ENCODE results near the gene PLCB4. TPM values are rescaled to one million over a fixed set of nuclear protein-coding genes. Genes with fewer than 3 reads are reported as not detected.
A peak's percentile ranks its signal among the peaks of the same experiment; 100 is the strongest.

The PLCB4 gene
- polyA plus RNA-seq, 1 of the 3 experiments (the other 2 are of a cell fraction) = 5.5 TPM

DNA sequence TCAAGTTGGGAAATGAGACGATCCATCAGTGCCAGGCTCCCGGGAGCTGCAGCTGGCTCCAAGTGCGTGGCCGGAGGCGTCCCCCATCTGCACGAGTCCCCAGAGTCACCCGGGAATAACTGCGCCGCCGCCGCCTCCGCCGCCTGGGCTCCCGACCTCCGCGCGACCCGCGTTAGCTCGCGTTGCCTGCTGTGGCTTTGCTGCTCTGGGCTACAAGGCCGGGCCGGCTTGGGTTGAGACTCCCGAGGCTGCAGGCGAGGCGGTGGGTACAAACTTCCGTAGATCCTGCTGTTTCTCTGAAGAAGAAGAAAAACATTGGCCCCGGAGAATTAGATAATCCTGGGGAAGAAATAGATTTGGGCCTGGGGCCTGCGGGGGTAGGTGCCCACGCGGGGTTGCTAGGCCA, 438.1 kb downstream of the PLCB4 start:
- H3K36me3 ChIP-seq (replicated peaks in 1 of 2; ENCODE audit: control insufficient read depth in 1 of 2, insufficient read depth in 2 of 2, low read length in 1 of 2) = no peaks in the 10 kb centered on the region

DNA sequence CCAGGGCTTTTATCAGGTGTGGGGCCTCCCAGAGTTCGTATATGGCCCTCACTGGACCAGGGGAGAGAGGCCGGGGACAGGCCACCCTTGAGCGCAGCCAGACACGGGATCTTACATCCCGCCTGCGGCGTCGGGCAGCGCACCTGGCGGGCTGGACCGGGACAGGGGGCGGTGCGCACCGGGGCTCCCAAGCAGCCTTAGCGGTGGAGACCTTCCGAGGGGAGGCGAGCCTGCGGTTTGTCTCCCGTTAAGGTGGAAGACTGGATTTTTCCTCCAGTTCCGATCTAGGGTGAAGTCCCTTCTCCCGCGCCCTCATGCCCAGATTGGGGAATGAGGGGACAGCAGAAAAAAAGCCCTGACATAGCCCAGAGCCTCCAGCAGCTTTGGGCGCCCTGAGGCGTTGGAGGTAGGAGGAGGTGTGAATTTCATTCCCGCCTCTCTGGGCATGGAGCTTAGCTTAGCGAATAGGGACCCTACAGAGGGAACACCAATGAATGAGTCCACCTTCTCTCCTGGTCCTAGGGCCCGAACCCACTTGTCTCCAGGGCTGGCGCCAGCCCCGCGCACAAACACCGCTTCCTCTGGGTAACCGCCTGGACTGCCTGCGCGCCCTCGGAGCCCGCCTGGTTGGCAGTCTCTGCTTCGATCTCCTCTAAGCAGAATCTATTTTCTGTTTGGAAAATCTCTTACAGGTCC, 438.8 kb downstream of the PLCB4 start:
- H3K9me2 ChIP-seq = no peaks in the 10 kb centered on the region
- TF ChIP-seq, protein P1, sequence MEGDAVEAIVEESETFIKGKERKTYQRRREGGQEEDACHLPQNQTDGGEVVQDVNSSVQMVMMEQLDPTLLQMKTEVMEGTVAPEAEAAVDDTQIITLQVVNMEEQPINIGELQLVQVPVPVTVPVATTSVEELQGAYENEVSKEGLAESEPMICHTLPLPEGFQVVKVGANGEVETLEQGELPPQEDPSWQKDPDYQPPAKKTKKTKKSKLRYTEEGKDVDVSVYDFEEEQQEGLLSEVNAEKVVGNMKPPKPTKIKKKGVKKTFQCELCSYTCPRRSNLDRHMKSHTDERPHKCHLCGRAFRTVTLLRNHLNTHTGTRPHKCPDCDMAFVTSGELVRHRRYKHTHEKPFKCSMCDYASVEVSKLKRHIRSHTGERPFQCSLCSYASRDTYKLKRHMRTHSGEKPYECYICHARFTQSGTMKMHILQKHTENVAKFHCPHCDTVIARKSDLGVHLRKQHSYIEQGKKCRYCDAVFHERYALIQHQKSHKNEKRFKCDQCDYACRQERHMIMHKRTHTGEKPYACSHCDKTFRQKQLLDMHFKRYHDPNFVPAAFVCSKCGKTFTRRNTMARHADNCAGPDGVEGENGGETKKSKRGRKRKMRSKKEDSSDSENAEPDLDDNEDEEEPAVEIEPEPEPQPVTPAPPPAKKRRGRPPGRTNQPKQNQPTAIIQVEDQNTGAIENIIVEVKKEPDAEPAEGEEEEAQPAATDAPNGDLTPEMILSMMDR (IDR thresholded peaks at IDR 0.05) = no peak
- TF ChIP-seq, protein P2, sequence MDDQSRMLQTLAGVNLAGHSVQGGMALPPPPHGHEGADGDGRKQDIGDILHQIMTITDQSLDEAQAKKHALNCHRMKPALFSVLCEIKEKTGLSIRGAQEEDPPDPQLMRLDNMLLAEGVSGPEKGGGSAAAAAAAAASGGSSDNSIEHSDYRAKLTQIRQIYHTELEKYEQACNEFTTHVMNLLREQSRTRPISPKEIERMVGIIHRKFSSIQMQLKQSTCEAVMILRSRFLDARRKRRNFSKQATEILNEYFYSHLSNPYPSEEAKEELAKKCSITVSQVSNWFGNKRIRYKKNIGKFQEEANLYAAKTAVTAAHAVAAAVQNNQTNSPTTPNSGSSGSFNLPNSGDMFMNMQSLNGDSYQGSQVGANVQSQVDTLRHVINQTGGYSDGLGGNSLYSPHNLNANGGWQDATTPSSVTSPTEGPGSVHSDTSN (IDR thresholded peaks at IDR 0.05) = no peak
- TF ChIP-seq NRF1 (IDR thresholded peaks at IDR 0.05; ENCODE audit: low read depth, low read length) = no peak
- no peak for TF ChIP-seq NFIC (IDR thresholded peaks at IDR 0.05; ENCODE audit: borderline replicate concordance)
- no peak for TF ChIP-seq TCF12 (IDR thresholded peaks at IDR 0.05)
- TF ChIP-seq GABPA (IDR thresholded peaks at IDR 0.05; ENCODE audit: low read depth) = no peak
- TF ChIP-seq TAF1 (IDR thresholded peaks at IDR 0.05; ENCODE audit: borderline replicate concordance, low read depth, low read length) = no peak
- no peak for TF ChIP-seq RCOR1 (IDR thresholded peaks at IDR 0.05; ENCODE audit: low read length)
- no peak for TF ChIP-seq SMC3 (IDR thresholded peaks at IDR 0.05; ENCODE audit: low read depth, low read length)

More for the DNA sequence above, 438.1 kb downstream of the PLCB4 start:
- Histone ChIP-seq H3F3A (replicated peaks; ENCODE audit: insufficient read depth) (no peaks in the 10 kb centered on the region), H3K9me3 (no peaks in the 10 kb centered on the region), H2AFZ (ENCODE audit: low read depth) (no peak overlapping the region), H3K4me2 (no peak overlapping the region), H3K4me3 (ENCODE audit: low read depth in 2 of 2, low read length in 1 of 2) (no peak overlapping the region), H3K9ac (no peak overlapping the region), H3K4me1 (ENCODE audit: control insufficient read depth in 1 of 2, insufficient read depth in 2 of 2, low read depth in 1 of 2, low read length in 1 of 2) (no peaks in the 10 kb centered on the region), H3K9me2 (no peaks in the 10 kb centered on the region), H3K27me3 (ENCODE audit: insufficient read depth) (no peaks in the 10 kb centered on the region), H4K20me1 (ENCODE audit: insufficient read depth) (no peaks in the 10 kb centered on the region), H3K27ac (ENCODE audit: low read depth in 2 of 2, low read length in 1 of 2) (no peak overlapping the region), H3K79me2 (ENCODE audit: insufficient read depth) (no peaks in the 10 kb centered on the region)
- TF ChIP-seq, protein P3, sequence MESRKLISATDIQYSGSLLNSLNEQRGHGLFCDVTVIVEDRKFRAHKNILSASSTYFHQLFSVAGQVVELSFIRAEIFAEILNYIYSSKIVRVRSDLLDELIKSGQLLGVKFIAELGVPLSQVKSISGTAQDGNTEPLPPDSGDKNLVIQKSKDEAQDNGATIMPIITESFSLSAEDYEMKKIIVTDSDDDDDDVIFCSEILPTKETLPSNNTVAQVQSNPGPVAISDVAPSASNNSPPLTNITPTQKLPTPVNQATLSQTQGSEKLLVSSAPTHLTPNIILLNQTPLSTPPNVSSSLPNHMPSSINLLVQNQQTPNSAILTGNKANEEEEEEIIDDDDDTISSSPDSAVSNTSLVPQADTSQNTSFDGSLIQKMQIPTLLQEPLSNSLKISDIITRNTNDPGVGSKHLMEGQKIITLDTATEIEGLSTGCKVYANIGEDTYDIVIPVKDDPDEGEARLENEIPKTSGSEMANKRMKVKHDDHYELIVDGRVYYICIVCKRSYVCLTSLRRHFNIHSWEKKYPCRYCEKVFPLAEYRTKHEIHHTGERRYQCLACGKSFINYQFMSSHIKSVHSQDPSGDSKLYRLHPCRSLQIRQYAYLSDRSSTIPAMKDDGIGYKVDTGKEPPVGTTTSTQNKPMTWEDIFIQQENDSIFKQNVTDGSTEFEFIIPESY (IDR thresholded peaks at IDR 0.05; ENCODE audit: borderline replicate concordance, low read depth) = no peak
- no peak for TF ChIP-seq RXRA (IDR thresholded peaks at IDR 0.05; ENCODE audit: borderline replicate concordance, low read depth)
- no peak for TF ChIP-seq GATA2 (CRISPR knock-in tag; IDR thresholded peaks at IDR 0.05)
- no peak for TF ChIP-seq EP300 (IDR thresholded peaks at IDR 0.05; ENCODE audit: borderline replicate concordance in 1 of 2, low read depth in 1 of 2, low read length in 1 of 2)
- TF ChIP-seq FOXJ3 (CRISPR knock-in tag; IDR thresholded peaks at IDR 0.05) = no peak
- TF ChIP-seq, protein P4, sequence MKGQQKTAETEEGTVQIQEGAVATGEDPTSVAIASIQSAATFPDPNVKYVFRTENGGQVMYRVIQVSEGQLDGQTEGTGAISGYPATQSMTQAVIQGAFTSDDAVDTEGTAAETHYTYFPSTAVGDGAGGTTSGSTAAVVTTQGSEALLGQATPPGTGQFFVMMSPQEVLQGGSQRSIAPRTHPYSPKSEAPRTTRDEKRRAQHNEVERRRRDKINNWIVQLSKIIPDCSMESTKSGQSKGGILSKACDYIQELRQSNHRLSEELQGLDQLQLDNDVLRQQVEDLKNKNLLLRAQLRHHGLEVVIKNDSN (IDR thresholded peaks at IDR 0.05; ENCODE audit: borderline replicate concordance, low read depth) = no peak
- no peak for TF ChIP-seq MEF2A (IDR thresholded peaks at IDR 0.05; ENCODE audit: borderline replicate concordance, low read depth)
- TF ChIP-seq EZH2phosphoT487 (IDR thresholded peaks at IDR 0.05; ENCODE audit: borderline replicate concordance, low read depth) = no peak
- no peak for TF ChIP-seq SIN3A (IDR thresholded peaks at IDR 0.05; ENCODE audit: borderline replicate concordance, low read depth, low read length)
- TF ChIP-seq MXI1 (IDR thresholded peaks at IDR 0.05; ENCODE audit: low read depth, low read length) = no peak
- no peak for TF ChIP-seq NFIC (IDR thresholded peaks at IDR 0.05; ENCODE audit: borderline replicate concordance)
- TF ChIP-seq FOXM1 (IDR thresholded peaks at IDR 0.05; ENCODE audit: low read depth) = no peak
- no peak for TF ChIP-seq CHD2 (IDR thresholded peaks at IDR 0.05; ENCODE audit: low read length, partially characterized antibody)
- TF ChIP-seq GABPA (IDR thresholded peaks at IDR 0.05; ENCODE audit: low read depth) = no peak
- TF ChIP-seq, protein P5, sequence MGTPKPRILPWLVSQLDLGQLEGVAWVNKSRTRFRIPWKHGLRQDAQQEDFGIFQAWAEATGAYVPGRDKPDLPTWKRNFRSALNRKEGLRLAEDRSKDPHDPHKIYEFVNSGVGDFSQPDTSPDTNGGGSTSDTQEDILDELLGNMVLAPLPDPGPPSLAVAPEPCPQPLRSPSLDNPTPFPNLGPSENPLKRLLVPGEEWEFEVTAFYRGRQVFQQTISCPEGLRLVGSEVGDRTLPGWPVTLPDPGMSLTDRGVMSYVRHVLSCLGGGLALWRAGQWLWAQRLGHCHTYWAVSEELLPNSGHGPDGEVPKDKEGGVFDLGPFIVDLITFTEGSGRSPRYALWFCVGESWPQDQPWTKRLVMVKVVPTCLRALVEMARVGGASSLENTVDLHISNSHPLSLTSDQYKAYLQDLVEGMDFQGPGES (IDR thresholded peaks at IDR 0.05; ENCODE audit: low read depth, low read length) = no peak
- peak; percentile 15 for DNase-seq
- WGBS (ENCODE audit: low lambda C conversion rate) = 91% methylated on average over 22 of the region's 31 CpGs
- POLR2A ChIA-PET = no interaction called here
- CTCF ChIA-PET = interaction anchor here (2.1 kb wide), 1 partner anchor 103 kb away, joined by 6 read pairs; no protein-coding TSS in a partner anchor

More for the DNA sequence above, 438.8 kb downstream of the PLCB4 start:
- ChIA-PET POLR2A (no interaction called here), CTCF (interaction anchor here (1.3 kb wide), 1 partner anchor 102 kb away, joined by 4 read pairs; no protein-coding TSS in a partner anchor)
- no peaks in the 10 kb centered on the region for H3K9me3 ChIP-seq
- H3F3A ChIP-seq (replicated peaks; ENCODE audit: insufficient read depth) = no peaks in the 10 kb centered on the region
- no peak overlapping the region for H3K9ac ChIP-seq
- H3K27ac ChIP-seq (ENCODE audit: low read depth in 2 of 2, low read length in 1 of 2) = no peak overlapping the region
- H4K20me1 ChIP-seq (ENCODE audit: insufficient read depth) = no peaks in the 10 kb centered on the region
- no peak overlapping the region for H3K4me2 ChIP-seq
- no peaks in the 10 kb centered on the region for H3K79me2 ChIP-seq (ENCODE audit: insufficient read depth)
- no peaks in the 10 kb centered on the region for H3K36me3 ChIP-seq (replicated peaks in 1 of 2; ENCODE audit: control insufficient read depth in 1 of 2, insufficient read depth in 2 of 2, low read length in 1 of 2)
- H3K4me3 ChIP-seq (ENCODE audit: low read depth in 2 of 2, low read length in 1 of 2) = no peak overlapping the region; a peak in 1 of 4 replicates
- H3K4me1 ChIP-seq (ENCODE audit: control insufficient read depth in 1 of 2, insufficient read depth in 2 of 2, low read depth in 1 of 2, low read length in 1 of 2) = no peaks in the 10 kb centered on the region
- H2AFZ ChIP-seq (ENCODE audit: low read depth) = no peak overlapping the region
- peak; percentile 12 for DNase-seq
- WGBS (ENCODE audit: low lambda C conversion rate) = 93% methylated on average over 28 of the region's 37 CpGs
- H3K27me3 ChIP-seq (ENCODE audit: insufficient read depth) = no peaks in the 10 kb centered on the region

Data from SK-N-SH (cell line).